GM20431 (cell line): ENCODE results near the gene MAST1.

ENCODE experiments used
- in situ Hi-C: fragments of 300-500 bp; cut with MseI, MboI; formaldehyde crosslinking; loops from one replicate; pipeline ENCODE4 v1.15.0; 2020; ENCODE audit warnings: low sequenced_read_pairs; ENCODE audit not compliant: unreplicated experiment

Gene MAST1

DNA sequence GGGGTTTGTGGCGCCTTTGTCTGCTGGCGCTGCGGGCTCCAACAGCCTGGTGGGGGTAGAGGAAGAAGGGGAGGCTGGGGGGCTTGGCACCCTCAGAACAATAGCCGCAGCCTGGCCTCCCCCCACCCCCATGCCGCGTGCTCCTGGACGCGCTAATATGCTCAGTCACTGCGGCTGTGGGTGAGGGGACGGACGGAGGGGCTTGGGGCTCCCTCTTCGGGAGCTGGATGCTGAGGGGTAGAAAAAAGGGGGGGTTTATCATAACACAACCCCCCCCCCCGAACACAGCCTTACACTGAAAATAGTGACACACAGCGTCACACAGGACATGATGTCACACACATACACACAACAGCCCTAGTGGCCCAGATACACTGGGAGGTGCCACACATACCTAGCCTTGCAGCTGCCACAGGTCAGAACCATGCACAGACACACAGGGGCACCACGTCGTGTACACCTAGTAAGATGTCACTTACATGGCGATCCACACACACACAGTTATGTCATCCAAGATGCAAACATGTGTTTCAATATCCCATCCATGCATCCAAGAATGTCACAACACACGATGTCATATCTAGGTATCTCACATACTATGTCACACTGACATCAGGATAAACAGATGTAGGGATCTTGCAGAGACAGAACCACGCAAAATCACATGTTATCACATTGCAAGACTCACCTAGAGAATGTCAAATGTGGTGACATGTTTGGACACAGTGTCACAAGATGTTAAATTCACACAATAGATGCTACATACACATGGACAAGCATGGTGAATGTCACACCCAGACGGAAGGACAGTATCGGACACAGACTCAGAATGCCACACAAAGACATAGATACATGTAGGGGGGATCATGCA lies 806 bp downstream of the MAST1 start:
- in situ Hi-C loops: no loop called here

DNA sequence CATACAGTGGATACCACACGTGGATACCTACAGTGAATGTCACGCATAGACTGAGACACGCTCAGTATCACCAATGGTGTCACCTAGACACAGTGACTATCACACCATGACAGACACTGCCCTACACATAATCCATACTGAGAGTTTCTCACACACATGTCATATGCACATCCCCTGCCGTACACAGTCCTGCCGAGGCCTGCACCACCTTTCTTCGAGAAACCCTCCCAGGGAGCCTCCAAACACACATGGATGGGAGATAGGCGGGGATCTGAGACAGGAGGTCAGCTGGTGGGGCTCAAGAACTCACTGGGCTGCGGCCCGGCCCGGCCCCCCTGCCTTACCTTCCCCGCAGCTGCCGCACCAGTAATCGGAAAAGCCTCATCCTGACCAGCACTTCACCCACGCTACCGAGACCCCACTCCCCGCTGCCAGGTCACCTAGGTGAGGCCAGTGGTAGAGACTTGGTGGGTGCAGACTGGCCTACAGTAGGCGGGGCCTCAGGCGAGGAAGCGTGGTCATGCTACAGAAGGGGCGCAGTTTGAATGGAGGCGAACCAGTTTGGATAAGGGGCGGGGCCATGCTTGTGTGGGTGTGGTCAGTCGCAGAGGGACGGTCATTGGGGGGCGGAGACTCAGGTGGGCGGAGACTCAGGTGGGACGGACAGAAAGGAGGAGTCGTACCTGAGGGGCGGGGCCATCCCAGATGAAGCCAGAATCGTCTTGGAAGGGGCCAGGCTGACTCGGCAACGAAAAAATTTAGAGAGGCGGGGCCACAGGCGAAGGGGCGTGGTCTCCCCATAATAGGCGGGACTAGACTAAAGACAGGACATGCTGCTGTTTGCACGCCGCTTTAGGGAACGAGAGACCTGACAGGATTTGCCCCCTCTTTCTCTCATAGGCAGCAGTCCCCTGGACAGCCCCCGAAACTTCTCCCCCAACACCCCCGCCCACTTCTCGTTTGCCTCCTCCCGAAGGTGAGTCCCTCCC lies 2.1 kb downstream of the MAST1 start:
- in situ Hi-C loops: loop anchor here (10.0 kb wide), 1 partner anchor 86 kb away; the partner anchor contains the start of gene BEST2

DNA sequence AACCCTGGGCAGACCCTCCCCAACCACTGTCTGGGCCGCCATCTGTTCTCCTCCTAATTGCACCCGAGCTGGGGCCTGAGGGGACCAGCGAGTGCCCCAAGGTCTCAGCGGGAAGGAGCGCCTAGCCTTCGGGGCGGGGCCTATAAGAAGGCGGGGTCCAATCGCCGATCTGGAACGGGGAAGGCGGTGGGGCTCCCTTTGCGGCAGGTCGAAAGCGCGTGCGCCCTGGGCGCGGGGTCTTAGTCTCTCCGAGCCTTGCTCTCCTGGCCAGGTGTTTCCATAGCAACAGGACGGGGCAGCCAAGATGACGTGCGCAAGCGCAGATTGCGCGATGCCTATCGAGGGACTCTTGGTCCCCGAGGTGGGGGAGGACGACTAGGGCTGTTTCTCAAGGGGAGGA lies 2.8 kb downstream of the MAST1 start:
- in situ Hi-C loops: loop anchor here (10.0 kb wide), 1 partner anchor 86 kb away; the partner anchor contains the start of gene BEST2

DNA sequence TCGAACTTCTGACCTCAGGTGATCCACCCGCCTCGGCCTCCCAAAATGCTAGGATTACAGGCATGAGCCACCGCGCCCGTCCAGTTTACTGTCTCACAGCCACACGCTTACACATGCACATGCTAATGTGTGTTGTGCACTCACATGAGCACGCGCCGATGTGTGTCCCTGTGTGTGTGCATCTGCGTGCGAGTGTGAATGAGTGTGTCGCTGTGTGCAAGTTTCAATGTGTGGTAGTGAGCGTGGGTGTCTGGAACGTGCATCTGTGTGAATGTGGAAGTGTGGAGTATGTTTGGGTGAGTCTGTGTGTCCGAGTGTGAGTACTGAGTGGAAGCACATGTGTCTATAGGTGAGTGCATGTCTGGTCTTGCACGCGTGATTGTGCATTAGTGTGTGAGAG lies 4.2 kb downstream of the MAST1 start:
- in situ Hi-C loops: loop anchor here (10.0 kb wide), 1 partner anchor 88 kb away; the partner anchor contains the start of gene BEST2

DNA sequence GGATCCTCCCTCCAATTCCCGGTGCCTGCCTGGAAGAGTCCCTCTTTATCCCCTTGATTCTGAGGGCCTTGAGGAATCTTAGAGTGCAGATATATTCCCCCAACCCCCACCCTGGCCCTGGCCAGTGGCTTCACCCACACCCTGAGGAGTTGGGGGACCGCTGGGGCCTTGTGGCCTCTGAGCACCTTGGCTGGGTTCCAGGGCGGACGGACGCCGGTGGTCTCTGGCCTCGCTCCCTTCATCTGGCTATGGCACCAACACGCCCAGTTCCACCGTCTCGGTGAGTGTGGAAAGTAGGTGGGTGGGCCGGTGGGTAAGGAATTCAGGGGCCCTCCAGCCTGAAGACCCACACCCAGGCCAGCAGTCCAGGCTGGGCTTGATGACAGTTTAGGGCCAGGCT lies 5.0 kb downstream of the MAST1 start:
- in situ Hi-C loops: loop anchor here (10.0 kb wide), 1 partner anchor 89 kb away; the partner anchor contains the start of gene BEST2

DNA sequence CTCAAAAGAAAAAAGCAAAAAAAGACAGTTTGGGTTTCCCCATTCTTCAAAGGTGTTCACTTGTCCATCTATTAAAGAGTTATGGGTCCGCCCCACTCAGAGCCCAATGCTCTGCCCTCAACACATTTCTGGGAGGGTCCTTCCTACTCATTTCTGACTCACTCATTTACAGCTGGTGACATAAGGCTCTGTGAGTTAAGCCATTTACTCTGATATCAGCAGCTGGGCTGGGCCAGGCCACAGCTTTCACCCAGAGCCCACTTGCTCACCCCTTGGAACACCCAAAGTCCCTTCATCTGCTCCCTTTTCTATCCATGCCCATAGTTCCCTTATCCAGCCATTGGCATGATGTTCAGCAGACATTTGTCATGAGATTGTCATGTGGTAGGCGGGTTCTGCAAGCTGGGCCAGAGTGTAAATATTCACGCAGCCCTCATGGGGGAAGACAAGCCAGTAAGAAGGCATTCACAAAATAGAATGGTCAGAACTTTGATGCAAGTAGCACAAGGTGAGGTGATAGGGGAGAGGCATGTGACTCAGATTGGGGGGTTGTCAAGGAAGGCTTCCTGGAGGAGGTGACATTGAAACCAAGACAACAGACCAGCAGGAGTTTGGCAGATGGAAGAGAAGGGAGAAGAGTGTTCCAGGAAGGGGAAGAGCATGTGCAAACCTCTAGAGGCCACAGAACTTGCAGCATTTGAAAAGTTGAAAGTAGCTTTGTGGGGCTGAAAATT lies 5.9 kb downstream of the MAST1 start:
- in situ Hi-C loops: loop anchor here (10.0 kb wide), 1 partner anchor 89 kb away; the partner anchor contains the start of gene BEST2

DNA sequence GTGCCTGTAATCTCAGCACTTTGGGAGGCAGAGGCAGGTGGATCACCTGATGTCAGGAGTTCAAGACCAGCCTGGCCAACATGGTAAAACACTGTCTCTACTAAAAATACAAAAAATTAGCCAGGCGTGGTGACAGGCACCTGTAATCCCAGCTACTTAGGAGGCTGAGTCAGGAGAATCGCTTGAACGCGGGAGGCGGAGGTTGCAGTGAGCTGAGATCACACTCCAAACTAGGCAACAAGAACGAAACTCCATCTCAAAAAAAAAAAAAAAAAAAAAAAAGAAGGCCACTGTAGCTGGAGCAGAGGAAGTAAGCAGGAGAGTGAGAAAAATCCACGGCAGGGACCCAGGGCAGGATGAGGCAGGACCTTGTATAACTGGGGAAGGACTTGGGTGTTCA lies 8.3 kb downstream of the MAST1 start:
- in situ Hi-C loops: loop anchor here (10.0 kb wide), 1 partner anchor 92 kb away; the partner anchor contains the start of gene BEST2

DNA sequence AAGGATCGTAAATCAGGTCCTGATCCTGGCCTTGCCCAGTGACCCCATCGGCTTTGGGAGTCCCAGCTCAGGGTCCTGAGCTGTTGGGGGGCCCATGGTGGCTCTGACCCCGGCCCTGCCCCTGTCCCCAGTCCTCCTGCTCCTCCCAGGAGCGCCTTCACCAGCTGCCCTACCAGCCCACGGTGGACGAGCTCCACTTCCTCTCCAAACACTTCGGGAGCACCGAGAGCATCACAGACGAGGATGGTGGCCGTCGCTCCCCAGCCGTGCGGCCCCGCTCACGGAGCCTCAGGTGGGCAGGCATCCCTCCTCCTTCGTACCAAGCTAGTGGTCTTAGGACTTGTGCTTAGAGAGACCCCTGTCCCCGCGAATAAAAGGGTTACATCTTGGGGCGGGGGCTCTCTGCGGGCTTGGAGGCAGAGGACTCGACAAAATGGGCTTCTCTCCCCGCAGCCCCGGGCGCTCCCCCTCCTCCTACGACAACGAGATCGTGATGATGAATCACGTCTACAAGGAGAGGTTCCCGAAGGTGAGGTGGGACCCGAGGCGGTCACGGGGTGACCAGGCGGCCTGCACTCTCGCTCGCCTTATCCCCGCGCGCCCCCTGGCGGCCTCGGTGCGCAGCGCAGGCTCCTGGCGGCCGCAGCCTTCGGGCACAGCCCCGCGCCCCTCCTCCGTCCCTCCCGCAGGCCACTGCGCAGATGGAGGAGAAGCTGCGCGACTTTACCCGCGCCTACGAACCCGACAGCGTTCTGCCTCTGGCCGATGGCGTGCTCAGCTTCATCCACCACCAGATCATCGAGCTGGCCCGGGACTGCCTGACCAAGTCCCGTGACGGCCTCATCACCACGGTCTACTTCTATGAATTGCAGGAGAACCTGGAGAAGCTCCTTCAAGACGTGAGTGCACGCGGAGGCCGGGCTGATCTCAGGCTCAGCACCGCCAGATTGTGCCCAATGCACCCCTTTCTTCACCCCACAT lies 9.1 kb downstream of the MAST1 start:
- in situ Hi-C loops: loop anchor here (10.0 kb wide), 1 partner anchor 93 kb away; the partner anchor contains the start of gene BEST2

DNA sequence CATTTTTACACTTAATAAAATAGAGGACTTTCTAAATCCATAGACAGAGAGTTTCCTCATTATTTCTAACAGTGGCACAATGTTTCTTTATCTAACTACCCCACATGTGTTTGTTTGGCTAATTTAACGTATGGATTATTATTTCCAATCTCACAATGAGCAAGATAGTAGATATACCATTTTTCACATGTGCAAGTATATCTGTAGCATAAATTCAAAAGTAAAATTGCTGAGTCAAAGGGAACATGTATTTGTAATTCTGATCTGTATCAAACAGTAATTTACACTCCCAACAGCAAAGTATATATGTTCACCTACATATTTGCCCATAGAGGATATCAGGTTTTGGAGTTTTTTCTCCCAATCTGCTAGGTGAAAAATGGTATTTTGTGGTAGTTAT lies 18.3 kb downstream of the MAST1 start:
- in situ Hi-C loops: no loop called here

DNA sequence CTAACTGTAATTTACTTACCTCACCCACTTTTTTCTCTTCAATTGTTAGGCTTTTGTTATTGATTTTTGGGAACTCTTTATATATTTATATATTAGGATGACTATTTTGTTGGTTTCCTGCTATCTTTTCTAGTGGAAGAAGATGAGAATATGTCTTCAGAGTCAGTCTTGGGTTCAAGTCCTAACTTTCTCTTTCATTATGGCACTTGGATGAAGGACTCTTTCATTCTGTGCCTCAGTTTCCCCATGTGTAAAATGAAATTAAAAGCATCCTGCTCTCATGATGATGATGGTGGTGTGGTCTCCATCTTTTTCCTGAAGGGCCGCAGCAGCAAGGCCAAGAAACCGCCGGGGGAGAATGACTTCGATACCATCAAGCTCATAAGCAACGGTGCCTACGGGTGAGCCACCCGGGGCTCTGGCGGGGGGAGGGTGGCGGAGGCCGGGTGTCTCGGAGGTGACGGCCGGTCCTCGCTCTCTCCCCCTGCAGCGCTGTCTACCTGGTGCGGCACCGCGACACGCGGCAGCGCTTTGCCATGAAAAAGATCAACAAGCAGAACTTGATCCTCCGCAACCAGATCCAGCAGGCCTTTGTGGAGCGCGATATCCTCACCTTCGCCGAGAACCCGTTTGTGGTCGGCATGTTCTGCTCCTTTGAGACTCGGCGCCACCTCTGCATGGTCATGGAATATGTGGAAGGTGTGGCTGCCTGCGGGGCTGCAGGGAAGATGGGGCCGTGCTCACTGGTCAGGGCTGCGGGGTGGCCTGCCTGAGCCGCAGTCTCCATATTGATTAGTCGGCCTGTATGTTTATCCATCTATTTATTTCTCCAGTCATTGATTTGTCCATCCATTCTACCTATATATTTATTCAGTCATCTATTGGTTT lies 20.0 kb downstream of the MAST1 start:
- in situ Hi-C loops: no loop called here

DNA sequence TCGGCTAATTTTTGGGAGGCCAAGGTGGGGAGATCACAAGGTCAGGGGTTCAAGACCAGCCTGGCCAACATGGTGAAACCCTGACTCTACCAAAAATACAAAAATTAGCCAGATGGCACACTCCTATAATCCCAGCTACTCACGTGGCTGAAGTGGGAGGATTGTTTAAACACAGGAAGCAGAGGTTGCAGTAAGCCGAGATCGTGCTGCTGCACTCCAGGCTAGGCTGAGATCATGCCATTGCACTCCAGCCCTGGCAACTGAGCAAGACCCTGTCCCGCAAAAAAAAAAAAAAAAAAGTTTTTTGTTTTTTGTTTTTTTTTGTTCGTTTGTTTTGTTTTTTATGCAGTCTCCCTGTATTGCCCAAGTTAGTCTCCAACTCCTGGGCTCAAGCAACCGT lies 21.2 kb downstream of the MAST1 start:
- in situ Hi-C loops: no loop called here

DNA sequence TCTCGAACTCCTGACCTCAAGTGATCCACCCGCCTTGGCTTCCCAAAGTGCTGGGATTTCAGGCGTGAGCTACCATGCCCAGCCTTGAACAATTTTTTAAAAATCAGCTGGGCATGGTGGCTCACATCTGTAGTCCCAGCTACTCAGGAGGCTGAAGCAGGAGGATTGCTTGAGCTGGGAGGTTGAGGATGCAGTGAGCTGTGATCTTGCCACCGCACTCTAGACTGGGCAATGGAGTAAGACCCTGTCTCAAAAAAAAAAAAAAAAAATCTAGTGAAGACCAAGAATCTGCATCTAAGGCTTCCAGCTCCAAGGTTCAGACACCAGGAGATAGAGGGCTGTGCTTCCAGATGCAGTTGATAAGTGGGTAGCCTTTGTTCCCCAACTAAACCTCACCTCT lies 25.8 kb downstream of the MAST1 start:
- in situ Hi-C loops: no loop called here

DNA sequence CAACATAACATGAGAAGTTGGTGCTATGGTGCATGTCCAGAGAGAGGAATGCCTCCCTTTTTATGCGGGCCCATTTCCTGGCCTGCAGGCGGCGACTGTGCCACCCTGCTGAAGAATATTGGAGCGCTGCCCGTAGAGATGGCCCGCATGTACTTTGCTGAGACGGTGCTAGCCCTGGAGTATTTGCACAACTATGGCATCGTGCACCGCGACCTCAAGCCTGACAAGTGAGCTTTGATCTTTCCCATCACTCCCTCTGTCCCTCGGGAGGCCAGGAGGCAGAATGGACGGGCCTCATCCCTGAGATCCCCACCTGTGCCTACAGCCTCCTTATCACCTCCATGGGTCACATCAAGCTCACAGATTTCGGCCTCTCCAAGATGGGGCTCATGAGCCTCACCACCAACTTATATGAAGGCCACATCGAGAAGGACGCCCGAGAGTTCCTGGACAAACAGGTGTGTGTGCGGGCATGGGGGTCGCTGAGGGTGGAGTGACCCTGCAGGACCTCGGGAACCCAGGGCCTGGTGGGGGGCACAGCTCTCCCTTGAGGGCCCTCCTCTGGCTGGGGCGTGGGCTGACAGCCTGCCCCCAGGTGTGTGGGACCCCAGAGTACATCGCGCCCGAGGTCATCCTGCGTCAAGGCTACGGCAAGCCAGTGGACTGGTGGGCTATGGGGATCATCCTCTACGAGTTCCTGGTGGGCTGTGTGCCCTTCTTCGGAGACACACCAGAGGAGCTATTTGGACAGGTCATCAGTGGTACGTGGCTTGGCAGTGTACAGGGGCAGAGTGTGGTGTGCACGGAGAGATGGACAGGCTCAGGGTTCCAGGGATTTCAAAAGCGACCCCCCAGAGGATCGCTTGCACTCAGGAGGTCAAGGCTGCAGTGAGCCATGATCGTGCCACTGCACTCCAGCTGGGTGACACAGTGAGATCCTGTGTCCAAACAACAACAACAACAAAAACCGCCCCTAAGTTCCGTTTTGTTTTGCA lies 26.7 kb downstream of the MAST1 start:
- in situ Hi-C loops: no loop called here

DNA sequence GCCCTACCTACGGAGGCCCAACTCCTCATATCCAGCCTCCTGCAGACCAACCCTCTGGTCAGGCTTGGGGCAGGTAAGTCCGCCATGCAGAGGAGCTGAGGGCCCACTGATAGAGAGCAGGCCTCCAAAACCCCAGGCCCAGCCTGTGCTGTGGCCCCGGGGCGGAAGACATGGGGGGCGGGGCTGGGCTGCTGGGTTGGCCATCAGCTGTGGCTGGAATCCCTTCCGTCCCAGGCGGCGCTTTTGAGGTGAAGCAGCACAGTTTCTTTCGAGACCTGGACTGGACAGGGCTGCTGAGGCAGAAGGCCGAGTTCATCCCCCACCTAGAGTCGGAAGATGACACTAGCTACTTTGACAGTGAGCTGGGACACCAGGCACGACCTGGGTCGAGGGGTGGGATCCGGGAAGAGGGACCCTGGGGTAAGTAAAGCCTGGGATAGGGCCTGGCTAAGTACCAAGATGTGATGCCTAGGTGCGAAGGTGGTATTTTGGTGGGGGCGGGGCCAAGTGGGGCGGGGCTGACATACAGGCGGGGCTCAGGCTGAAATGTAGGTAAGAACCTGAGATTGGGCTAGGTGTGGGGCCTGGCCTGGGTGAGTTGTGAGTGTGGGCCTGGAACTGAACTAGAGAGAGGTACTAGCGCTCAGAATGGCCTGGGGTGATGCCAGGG lies 27.6 kb downstream of the MAST1 start:
- in situ Hi-C loops: no loop called here

DNA sequence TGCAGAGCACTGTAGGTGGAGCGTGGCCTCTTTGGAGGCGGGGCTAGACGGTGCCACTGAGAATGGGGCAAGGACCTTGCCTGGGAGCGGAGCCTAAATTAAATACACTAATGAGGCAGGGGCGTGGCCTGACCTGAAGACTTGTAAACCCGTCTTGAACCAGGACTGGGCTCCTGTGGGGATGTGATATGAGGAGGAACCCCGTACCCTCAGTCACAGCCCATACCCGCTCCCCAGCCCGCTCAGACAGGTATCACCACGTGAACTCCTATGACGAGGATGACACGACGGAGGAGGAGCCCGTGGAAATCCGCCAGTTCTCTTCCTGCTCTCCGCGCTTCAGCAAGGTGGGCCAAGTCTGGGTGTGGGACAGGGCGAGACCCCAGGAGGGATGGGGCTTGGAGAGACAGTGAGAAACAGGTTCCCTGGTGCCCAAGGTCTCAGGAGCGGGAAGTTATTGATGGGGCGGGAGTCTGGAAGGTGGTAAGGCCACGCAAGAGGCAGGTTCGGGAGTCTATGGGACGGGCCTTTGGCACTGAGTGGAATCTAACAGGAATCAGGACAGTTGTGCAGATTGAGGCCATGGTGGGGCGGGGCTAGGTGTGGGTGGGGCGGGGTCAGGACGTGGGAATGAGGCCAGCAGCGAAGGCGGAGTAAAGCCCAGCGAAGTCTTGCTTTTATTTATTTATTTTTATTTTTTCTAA lies 28.3 kb downstream of the MAST1 start:
- in situ Hi-C loops: no loop called here
